Inferior parietal cortex (tissue), 1 donor: ENCODE data around the gene NR3C2.

Experiments used
- DNase-seq: peaks from one replicate; pipeline ENCODE4 v3.0.0-alpha.2; 2016; ENCODE audit errors: extremely low spot score

Gene NR3C2

GRCh38 chr4:148077581-148077980, 364.6 kb downstream of the NR3C2 start:
- DNase-seq = no peak

DNA sequence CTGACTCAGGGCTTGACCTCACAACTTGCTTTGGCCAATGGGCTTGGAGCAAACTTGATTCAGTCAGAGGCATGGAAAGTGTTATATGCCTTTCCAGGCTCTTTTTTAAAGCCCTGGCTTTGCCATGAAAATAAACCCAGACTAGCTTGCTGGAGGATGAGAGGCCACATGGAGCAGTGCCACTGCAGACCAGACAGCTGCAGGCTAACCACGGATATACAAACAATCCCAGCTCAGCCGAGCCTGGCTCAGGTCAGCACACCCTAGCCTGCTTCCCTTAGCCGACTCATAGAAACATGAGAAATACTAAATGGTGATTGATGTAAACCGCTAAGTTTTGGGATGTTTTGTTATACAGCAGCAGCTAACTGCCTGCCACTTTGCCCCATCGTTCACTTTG, 365.2 kb downstream of the NR3C2 start:
- DNase-seq = no peak

DNA sequence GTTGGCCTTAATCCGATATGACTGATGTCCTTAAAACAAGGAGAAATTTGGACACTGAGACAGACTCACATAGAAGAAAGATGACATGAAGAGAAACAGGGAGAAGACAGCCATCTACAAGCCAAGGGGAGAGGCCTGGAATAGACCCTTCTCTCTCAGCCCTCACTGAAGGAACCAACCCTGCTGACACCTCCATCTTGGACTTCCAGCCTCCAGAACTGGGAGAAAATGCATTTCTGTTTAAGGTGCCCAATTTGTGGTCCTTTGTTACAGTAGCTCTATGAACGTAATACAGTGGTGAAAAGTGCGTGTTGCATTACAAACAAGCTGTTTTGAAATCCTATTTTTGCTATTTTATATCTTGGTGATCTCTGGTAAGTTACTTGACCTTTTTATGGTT, 366.8 kb downstream of the NR3C2 start:
- DNase-seq = no peak

GRCh38 chr4:148074462-148074861, 367.8 kb downstream of the NR3C2 start:
- no peak for DNase-seq

DNA sequence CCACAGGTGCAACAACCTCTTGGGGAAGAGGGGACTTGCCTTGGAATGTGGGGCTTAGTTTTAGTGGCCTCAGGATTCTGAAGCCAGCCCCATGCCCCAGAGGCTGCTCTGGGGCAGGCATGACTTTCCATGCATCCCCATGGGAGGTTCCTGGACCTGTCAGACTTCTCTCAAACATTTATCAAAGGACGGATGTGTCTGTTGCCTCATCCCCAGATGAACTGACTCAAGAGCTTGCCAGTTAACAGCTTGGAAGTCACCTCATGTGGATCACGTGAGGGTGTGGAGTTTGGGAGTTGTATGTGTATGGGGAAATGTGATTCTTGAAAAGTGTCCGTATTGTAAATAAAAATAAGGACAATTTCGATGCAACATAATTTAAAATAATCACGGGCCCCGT, 368.9 kb downstream of the NR3C2 start:
- no peak for DNase-seq

- no peak for DNase-seq
Observed at GRCh38 chr4:148072789-148073188, 369.4 kb downstream of the NR3C2 start.

GRCh38 chr4:148071009-148071408, 371.2 kb downstream of the NR3C2 start:
- DNase-seq = no peak

DNA sequence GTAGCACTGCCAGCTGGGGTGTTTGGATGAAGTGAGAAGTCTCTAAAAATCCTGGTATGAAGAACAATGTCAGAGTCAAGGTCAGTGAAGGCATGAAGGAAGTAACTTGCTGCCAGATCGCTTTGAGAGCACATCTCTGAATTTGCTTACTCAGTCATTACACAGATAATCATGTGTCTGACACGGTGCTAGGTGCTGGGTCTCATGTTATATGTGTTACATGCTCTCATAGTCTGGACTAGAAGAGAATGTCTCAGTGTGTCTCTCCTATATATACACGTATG, 372.4 kb downstream of the NR3C2 start:
- no peak for DNase-seq

- no peak for DNase-seq
Observed at GRCh38 chr4:148069086-148069894, 372.9 kb downstream of the NR3C2 start.

- DNase-seq = no peak
Observed at GRCh38 chr4:148068065-148068911, 373.9 kb downstream of the NR3C2 start.

- no peak for DNase-seq
Observed at GRCh38 chr4:148067301-148067916, 374.8 kb downstream of the NR3C2 start.

DNA sequence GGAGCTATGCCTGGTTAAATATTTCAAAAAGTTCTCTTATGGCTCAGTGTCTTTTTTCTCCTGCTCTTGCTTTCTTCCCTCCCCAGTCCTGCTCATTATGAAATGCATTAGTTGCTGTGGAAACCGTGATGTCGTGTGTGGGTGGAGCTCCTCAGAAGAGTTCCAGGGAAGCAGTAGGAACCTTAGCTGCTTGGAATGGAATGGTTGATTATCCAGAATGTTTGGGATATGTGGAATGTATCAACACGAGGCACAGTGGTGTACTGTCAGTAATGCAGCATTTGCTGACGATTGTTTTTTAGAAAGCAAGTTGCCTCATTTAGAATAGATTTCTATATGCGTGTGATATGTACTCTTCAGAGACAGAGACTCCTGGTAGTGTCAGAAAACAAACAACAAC, 377.1 kb downstream of the NR3C2 start:
- peak; percentile 65 for DNase-seq

- no peak for DNase-seq
Observed at GRCh38 chr4:148064451-148064850, 377.8 kb downstream of the NR3C2 start.

- no peak for DNase-seq
Observed at GRCh38 chr4:148062301-148062950, 379.8 kb downstream of the NR3C2 start.

GRCh38 chr4:148061795-148062194, 380.4 kb downstream of the NR3C2 start:
- DNase-seq = no peak

GRCh38 chr4:148061141-148061481, 381.1 kb downstream of the NR3C2 start:
- DNase-seq = no peak

DNA sequence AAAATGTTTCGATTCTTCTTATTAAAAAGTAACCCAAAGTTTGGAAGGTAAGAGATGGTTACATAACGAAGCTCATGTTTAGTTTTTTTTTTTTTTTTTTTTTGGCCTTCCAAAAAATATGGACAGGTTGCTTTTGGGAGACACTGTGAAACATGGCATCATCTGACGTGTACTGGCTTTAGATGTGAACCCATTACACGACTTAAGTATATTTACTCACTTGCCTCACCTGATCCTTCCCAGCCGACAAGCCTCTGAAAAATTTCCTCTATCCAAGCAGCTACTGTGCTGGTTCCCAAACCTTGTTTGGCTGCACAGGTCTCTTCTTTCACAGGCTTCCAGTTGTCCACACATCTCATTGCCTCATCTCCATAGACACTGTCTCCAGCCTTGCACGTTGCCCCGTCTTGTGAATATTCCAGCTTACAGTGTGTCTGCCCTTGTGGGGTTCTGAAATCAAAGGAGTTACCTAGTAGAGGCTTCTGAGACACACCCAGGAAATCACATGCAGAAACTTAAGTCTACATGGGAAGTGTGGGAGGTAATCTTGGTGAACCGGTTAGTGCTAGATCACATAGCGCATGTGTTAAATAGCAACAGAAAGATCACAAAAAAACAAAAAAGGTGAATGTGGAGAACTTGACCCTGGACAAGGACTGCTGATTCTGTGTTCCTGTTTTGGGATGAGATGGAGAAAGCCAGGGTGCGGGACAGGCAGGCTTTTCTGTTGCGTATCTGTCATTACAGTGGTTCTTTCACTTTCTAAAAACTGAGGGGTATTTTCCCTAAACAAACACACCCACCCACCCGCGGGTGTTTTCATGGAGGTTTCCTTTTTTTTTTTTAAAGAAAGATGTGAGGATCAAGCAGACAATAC, 381.7 kb downstream of the NR3C2 start:
- no peak for DNase-seq

DNA sequence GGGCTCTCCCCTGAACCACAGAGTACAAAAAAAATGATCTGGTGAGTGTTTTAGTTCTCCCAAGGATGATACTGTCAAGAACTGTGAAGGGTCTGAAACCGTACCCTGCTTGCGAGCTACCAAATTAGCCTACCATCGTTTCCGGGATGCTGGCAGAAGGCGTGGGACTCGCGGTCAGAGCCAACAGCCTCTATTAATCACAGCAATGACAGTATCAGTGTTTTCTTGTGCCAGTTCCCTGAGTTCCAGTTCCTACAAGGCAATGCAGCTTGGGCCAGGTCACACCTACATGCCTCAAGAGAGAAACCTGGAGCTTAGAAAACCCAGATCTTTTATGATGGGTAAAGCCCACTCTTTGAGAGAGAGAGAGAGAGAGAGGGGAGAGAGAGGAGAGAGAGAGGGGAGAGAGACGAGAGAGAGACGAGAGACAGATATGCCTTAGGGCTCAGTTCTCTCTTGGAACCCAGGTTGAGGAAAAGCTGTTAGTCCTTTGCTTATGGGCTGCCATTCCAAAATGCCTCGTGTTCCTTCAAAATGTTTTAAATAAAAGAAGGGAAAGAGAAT, 382.5 kb downstream of the NR3C2 start:
- no peak for DNase-seq

DNA sequence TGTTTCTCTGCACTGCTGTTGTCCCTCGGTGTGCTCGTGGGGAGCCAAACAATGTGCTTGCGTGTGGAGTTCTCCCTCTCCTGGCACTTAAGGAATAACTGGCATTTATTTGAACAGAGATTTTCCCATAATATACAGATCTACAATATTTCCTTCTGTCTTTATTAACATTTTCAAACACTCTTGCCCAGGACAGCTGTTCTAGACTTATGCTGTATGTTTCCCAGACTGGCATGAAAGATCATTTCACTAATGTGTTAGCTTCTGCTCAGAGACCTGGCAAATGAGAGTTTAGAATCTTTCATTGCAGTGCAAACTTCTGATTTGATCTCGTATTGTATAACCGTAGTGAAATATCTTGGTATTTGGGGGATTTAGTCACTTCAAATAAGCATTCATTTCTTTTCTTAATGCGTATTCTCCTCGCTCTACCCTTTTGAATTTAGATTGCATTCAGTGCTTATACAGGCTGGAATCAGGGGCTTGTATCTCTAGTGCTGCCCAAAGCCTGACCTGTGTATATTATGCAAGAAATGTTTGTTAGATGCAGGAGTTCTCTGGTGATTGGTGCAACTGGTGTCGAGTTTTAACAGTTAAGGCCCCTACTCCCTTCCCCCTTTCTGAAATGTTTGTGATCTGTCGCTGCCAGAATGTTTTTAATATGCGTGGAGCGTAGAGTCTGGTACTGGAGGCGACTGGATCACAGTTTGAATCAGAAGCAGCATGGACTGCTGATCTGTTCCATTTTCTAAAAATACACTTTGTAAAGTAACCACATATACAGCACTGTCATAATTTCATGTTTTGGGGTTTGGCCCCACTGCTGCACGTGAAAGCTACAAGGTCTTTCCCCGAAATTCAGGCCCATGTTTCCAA, 384.0 kb downstream of the NR3C2 start:
- DNase-seq = peak; percentile 56

DNA sequence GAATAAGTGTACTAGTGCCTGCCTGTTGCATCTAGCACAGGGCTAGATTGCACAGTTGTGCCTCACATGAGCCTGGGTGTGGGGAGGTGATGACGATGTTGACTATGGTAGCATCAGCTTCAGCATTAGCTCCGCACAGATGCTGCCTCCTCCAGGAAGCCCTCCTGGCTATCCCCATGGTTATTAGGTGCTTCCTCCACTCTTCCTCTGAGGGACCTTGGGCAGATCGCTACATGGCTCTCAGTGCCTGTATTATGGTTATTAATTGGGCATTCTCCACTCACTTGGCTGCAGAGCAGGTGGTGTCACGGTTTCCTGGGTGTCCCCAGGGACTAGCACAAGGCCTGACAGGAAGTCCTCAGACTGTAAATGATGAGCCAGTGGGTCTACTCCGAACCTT, 384.7 kb downstream of the NR3C2 start:
- no peak for DNase-seq
